Stimulated activated CD8-positive, alpha-beta memory T cell treated with anti-CD3 and anti-CD28 coated beads, Interleukin-7, amount 100 ng/mL, for 1 hour (primary cell): ENCODE data around the gene TNC.

Source experiments
- DNase-seq, 2 donors: peaks; one replicate each; pipeline ENCODE4 v3.0.0-alpha.2; 2020; ENCODE audit warnings: low read depth in 2 of 2

TNC gene

GRCh38 chr9:115103746-115104477 lies 14.0 kb downstream of the TNC start:
- no peak for DNase-seq

DNA sequence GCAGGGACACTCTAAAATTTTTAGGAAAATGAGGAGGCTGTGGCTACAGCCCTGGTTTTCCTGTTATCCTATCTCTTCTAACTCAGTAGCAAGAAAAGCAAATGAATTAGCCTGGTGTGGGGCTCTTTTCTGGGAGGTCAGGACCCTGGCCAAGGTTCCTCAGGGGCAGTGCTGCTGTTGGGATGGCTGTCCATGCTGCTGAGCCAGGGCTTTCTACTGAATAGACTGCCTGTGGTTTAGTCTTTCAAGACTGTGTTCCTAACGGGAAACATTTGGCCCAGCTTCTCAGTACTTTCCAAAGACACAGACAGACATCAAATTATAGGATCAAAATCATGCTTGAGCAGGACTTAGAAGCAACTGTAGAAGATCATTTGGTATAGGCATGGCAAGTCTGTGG lies 18.1 kb downstream of the TNC start:
- no peak for DNase-seq

- DNase-seq, result no peak
Measured at GRCh38 chr9:115098226-115098965, 19.6 kb downstream of the TNC start.

GRCh38 chr9:115093520-115093919 lies 24.4 kb downstream of the TNC start:
- no peak for DNase-seq

DNA sequence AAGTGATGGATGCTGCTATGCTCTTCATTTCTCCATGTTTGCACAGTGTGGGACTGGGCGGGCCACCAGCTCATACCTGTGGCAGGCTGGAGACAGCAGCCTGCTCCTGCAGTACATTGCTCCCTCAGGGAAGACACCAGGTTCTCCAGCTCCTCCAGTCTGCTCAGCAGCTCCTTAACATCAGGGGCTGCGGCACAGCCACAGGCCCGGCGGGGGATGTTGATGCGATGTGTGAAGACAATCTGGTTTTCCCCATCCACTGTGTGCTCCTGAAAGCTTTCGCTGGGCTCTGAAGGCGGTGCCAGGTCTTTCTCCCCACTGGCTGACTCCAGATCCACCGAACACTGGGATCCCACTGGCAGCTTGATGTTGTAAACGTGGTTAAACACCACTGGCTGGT lies 27.5 kb downstream of the TNC start:
- DNase-seq, result no peak

- no peak for DNase-seq
Measured at GRCh38 chr9:115088860-115089259, 29.1 kb downstream of the TNC start.

DNA sequence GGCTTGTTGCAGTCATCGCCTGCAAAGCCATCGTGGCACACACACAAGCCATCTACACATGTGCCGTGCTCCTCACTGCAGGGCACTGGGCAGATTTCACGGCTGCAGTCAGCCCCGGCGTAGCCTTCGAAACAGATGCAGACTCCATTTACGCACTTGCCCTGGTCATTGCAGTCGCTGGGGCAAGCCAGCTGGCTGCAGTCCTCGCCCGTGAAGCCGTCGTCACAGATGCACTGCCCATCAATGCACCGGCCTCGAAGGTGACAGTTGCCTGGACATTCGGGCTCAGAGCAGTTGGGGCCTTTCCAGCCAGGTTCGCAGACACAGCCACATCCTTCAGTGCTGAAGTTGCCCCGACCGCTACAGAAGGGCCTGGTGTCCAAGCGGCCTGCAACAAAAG lies 31.1 kb downstream of the TNC start:
- no peak for DNase-seq

- no peak for DNase-seq
Measured at GRCh38 chr9:115086461-115086860, 31.5 kb downstream of the TNC start.

- DNase-seq, result no peak
Measured at GRCh38 chr9:115085773-115086377, 32.1 kb downstream of the TNC start.

- DNase-seq, result no peak
Measured at GRCh38 chr9:115084709-115085108, 33.2 kb downstream of the TNC start.

DNA sequence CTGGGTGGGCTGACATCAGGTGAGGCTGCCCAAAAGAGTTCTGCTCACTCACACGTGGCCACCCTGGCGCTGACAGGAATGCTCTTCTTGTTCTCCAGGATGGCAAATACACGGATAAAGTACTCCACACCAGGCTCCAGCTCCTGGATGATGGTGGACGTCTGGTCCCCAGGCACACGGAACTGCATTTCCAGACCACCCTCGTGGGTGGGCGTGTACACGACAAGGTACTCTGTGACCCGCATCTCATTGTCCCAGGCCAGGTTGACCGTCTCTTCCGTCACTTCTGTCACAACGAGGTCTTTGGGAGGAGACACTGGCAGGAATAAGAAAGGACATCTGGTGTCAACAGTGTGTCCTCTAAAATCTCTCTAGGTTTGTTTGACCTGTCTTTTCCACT lies 33.8 kb downstream of the TNC start:
- no peak for DNase-seq

- DNase-seq, result no peak
Measured at GRCh38 chr9:115080242-115080641, 37.7 kb downstream of the TNC start.

DNA sequence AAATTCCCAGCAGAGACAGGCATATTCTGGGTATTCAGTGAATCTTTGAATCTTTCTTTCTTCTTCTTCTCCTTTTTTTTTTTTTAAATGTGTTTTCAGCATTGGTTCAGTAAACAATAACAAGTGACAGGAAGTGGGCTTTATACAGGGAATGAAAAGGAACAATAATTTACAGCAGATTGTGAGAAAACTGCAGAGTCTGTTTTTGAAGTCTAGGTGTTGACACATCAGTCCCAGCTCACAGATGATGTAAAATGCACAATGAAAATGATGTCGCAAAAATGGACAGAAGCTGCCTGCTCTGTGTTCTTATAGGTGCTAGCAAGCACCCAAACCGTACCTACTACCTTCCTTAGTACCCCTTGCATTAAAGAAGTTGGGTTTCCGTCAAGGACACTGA lies 38.8 kb downstream of the TNC start:
- no peak for DNase-seq

DNA sequence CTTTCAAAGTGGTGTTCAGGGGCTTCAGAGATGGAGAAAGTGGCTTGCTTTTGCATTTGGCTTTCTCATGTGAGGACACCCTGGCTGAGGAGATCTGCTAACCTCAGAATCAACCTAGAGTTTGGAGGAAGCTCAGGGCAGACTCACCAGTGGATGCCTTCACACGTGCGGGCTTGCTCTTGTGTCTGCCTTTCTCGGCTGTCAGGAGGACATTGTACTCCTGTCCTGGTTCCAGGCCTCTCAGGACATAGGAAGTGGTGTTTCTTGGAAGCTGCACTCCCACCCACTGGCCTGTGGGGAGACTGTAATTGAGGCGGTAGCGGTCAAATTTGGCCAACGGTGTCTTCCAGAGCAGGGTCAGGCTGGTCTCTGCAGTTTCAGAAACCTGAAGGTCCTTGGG lies 44.5 kb downstream of the TNC start:
- no peak for DNase-seq

DNA sequence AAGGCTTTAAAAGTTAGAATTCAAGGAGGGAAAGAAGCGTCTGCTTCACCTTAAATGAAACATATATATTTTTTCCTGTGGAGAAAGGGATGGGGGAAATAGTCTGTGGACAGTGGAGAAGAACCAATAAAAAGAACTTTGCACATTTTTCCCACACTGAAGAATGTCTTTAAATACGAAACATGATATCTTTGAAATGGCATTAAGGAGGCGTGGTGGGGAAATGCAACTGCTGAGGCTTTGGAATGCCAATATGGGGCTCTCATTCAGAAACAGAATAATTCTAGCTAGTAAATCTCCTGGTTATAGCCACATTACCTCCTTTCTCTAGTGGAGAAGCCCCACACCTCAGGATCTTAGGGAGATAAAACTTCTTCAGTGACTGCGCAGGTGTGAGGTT lies 46.8 kb downstream of the TNC start:
- DNase-seq, result no peak

DNA sequence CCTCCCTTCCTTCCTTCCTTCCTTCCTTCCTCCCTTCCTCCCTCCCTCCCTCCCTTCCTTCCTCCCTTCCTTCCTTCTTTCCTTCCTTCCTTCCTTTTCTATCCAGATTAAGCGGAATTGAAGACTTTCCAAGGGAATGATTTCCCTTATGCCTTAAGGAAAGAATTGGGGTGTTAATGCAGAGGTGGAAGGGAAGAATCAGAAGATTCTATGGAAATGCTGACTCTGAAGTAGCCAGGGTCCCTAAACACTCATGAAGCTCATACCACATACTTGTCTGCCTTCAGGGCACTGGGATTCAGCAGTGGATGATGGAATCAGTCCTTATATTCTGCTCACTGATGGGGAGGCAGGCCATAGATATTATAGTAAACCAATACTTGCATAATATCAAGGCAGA lies 48.2 kb downstream of the TNC start:
- no peak for DNase-seq

DNA sequence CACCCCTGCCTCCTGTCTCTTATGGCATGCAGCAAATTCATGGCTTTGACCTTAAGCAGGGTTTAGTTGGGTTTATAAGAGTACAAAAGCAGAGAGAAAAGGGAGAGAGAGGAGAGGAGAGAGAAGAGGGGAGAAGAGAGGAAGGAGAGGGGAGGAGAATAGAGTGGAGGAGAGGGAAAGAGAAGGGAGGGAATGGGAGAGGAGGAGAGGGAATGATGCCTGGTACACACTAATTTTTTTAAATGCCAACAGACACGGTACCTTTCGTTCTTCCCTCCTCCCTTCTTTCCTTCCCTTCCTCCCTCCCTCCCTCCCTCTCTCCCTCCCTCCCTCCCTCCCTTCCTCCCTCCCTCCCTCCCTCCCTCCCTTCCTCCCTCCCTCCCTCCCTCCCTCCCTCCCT lies 48.7 kb downstream of the TNC start:
- DNase-seq, result no peak

DNA sequence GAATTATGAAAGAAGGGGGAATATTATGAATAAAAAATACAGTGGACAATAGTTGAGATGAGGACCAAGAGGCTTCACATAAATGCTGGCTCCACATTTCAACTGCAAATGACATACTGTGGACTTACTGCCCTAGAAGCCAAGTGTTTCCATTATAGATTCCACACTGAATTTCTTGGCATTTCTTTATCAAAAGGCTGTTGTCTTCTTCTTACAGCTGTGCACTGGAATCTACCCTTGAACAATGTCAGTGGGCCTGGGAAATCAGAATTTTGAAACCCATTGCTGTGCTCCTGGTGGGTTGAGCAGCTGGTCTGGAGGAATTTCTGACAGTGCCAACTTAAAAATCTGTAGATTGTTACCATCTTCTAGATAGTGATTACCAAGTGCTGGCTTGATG lies 49.9 kb downstream of the TNC start:
- DNase-seq, result no peak

DNA sequence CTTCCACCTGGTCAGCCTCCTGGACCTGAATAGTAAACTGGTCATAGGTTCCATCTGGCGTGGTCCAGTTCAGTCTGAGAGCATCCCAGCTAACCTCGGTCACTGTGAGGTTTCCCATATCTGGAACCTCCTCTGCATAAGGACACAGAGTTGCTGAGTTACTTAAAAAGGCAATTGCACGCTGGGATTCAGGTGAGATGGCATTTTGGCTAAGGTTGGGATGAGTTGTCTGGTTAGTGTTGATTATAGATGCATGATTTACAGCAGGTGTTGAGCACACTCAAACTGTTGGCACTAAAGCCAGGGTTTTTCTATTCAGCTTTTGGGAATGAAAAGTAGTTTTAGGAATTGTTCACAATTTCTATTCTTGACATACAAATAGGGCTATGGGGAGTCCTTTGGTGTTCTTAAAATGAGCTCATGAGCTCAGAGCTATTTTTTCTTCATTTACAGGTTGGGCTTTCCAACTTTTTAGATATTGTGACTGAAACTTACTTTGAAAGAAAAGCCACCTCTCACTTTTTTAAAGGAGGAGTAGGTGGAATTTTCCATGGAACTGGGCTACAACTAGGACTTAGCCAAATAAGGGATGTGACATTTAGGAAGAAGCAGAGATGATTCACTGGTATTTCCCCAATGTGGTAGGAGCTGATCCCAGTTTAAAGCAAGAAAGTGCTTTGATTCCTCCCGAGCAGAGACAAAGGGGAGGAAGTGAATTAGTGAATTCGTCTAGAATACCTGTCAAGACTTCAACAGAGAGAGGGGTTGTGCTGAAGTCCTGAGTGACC lies 54.7 kb downstream of the TNC start:
- DNase-seq, result no peak

GRCh38 chr9:115058684-115059315 lies 59.2 kb downstream of the TNC start:
- no peak for DNase-seq

GRCh38 chr9:115058175-115058574 lies 59.8 kb downstream of the TNC start:
- no peak for DNase-seq

GRCh38 chr9:115057559-115057958 lies 60.4 kb downstream of the TNC start:
- DNase-seq, result no peak
